IPS-20b (cell line): ENCODE data around the gene INSYN2B.
"Not testable (repeated sequence)": the region's sequence is repeated elsewhere in the genome, so short reads cannot be mapped to it uniquely, and the experiment has no call there.

ENCODE experiments used
- H3K27ac ChIP-seq: one replicate; pipeline ENCODE4 v1.5.1; 2013; ENCODE audit warnings: low read length
- H3K27me3 ChIP-seq: 2 replicates; pipeline ENCODE4 v1.6.1; 2013; ENCODE audit warnings: mild to moderate bottlenecking, low read length, inconsistent platforms; ENCODE audit not compliant: insufficient read depth
- H3K36me3 ChIP-seq: 2 replicates; pipeline ENCODE4 v1.6.1; 2013; ENCODE audit warnings: low read depth, mild to moderate bottlenecking, inconsistent platforms, low read length, moderate library complexity; ENCODE audit not compliant: insufficient read depth
- H3K4me1 ChIP-seq: 2 replicates; pipeline ENCODE4 v1.6.1; 2013; ENCODE audit warnings: mild to moderate bottlenecking, control low read depth, inconsistent platforms, low read length, moderate library complexity; ENCODE audit not compliant: insufficient read depth
- H3K4me3 ChIP-seq: 2 replicates; pipeline ENCODE4 v1.5.1; 2013; ENCODE audit warnings: mild to moderate bottlenecking, low read length, inconsistent platforms
- H3K9ac ChIP-seq: 2 replicates; pipeline ENCODE4 v1.6.1; 2013; ENCODE audit warnings: low read depth, mild to moderate bottlenecking, inconsistent platforms, low read length, moderate library complexity
- H3K9me3 ChIP-seq: 2 replicates; pipeline ENCODE4 v1.6.1; 2013; ENCODE audit warnings: mild to moderate bottlenecking, low read depth, low read length, inconsistent platforms; ENCODE audit not compliant: insufficient read depth

INSYN2B gene

DNA sequence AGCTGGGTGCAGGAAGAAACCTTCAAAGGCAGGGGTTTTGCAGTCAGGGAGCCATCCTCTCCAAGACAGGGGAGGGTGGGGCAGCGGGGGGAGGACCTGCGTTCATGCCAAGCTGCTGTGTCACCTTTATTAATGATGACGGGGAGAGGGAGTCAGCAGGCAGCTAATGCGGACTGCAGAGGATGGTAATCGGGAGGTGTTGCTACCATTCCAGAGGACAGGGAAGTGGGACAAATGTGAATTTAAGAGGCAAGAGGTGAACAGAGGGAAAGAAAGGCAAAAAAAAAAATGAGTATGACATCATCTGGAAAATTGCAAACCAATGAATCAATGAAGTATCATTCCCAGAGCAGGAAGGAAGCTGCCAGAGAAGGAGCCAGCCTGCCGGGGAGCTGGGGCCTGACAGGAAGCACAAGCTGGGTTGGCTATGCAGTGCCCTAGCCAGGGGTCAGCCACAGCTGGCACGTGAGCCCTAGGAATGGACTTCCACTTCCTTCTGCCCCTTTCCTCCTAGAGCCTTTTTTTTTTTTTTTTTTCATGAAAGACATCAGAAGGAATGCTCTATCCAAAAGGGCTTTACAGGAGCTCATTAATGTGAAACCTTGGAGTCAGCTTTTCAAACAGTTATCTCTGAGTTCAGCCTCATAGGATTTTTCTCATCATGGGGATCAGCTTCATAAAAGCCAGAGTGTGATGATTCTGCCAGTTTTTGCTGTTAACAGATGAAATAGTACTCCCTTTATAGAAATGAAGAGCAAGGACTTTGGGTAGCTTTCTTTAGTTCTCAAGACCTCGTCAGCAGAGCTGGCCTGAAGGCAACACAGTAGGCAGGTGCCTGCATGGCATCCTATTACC lies 9.2 kb downstream of the INSYN2B start:
- no peak overlapping the region for H3K27ac ChIP-seq
- peaks cover 4% of the 10 kb centered on the region; the same call in 1 of the 2 replicates for H3K4me1 ChIP-seq
- H3K9me3 ChIP-seq, result no peaks in the 10 kb centered on the region
- H3K27me3 ChIP-seq, result no peaks in the 10 kb centered on the region
- no peak overlapping the region for H3K9ac ChIP-seq
- no peak overlapping the region for H3K4me3 ChIP-seq
- no peaks in the 10 kb centered on the region for H3K36me3 ChIP-seq

DNA sequence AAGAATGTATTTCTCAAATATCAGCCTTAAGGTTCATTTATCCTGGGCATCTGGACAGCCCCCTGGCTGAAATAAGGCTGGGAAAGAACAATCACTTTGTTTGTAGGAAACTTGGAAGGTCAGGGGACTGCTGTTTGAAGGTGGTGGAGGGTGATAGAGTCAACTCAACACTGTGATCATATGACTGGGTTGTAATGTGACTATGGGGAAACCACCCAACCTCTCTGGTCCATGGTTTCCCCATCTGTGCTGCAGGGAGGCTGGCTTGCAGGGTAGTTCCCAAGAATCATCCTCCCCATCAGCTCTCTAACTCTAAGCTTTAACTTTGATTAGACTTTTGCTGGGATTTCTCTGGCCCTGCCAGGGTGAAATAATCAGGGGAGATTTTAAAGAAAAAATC lies 10.0 kb downstream of the INSYN2B start:
- Histone ChIP-seq H3K9ac (no peak overlapping the region), H3K9me3 (no peaks in the 10 kb centered on the region), H3K4me3 (no peak overlapping the region), H3K27ac (no peak overlapping the region), H3K4me1 (0 out of 2 replicates have a peak, but pooled peaks cover 3% of the 10 kb centered on the region), H3K27me3 (no peaks in the 10 kb centered on the region), H3K36me3 (no peaks in the 10 kb centered on the region)

GRCh38 chr5:169964246-169964645 lies 16.0 kb downstream of the INSYN2B start:
- Histone ChIP-seq H3K27me3 (no peaks in the 10 kb centered on the region), H3K4me3 (no peak overlapping the region), H3K9me3 (no peaks in the 10 kb centered on the region), H3K9ac (no peak overlapping the region), H3K27ac (no peak overlapping the region), H3K36me3 (no peaks in the 10 kb centered on the region), H3K4me1 (no peaks in the 10 kb centered on the region)

DNA sequence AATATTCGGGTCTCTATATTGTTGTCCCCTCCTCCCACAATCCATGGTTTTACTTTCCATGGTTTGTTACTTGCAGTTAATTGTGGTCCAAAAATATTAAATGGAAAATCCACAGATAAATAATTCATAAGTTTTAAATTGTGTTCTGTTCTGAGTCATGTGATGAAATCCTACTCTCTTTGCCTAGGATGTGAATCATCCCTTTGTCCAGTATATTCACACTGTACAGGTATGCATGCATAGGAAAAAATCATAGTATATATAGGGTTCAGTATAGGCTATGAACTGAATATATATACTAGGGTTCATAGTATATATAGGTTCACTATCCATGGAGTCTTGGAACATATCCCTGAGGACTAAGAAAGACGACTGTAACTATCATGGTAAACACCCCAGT lies 19.6 kb downstream of the INSYN2B start:
- Histone ChIP-seq H3K27ac (no peak overlapping the region), H3K9ac (no peak overlapping the region), H3K4me3 (no peak overlapping the region), H3K9me3 (no peaks in the 10 kb centered on the region), H3K27me3 (no peaks in the 10 kb centered on the region), H3K36me3 (no peaks in the 10 kb centered on the region), H3K4me1 (0 out of 2 replicates have a peak, but pooled peaks cover 3% of the 10 kb centered on the region)

DNA sequence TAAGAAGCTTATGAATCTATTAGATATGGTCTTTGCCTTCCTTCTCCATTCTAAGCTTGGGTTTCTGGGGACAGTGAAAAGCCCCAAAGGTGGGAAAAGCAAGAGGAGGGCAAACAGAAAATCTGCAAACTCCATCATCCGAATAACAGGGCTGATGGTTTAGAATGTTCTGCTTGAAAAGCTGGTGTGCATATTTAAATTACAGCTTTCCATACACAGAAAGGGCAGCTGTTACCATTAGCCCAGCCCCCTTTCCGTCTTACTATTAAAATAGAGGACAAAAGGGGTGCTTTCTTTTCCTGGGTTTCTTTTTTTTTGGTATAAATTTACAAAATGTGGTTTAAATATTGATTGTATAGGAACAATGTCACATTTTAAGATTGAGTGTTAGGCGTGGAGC lies 22.0 kb downstream of the INSYN2B start:
- H3K4me3 ChIP-seq, result no peak overlapping the region
- no peaks in the 10 kb centered on the region for H3K36me3 ChIP-seq
- no peaks in the 10 kb centered on the region for H3K27me3 ChIP-seq
- no peak overlapping the region for H3K27ac ChIP-seq
- no peak overlapping the region for H3K9ac ChIP-seq
- H3K9me3 ChIP-seq, result no peaks in the 10 kb centered on the region
- H3K4me1 ChIP-seq, result 0 out of 2 replicates have a peak, but pooled peaks cover 3% of the 10 kb centered on the region

DNA sequence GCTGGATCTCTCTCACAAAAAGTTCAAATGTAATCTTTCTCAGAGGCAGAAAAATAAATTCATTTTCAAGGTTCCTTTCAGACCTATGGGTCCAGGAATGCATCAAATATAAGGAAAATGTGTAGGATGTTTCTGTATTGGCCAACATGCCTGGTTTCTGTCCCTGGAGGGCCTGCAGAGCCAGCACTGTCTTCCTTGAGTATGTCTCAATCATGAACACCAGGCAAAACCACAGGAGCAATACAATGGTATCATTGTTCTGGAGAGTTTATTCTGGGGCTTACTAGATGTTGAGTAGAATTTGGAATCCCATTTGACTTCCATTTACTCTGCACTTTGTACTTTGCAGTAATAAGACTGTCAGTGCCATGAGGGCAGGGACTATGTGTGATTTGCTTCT lies 23.5 kb downstream of the INSYN2B start:
- no peak overlapping the region for H3K4me3 ChIP-seq
- H3K9ac ChIP-seq, result no peak overlapping the region
- H3K36me3 ChIP-seq, result no peaks in the 10 kb centered on the region
- no peak overlapping the region for H3K27ac ChIP-seq
- H3K9me3 ChIP-seq, result no peaks in the 10 kb centered on the region
- H3K27me3 ChIP-seq, result no peaks in the 10 kb centered on the region
- H3K4me1 ChIP-seq, result 0 out of 2 replicates have a peak, but pooled peaks cover 3% of the 10 kb centered on the region

- H3K4me3 ChIP-seq, result no peak overlapping the region
- no peaks in the 10 kb centered on the region for H3K36me3 ChIP-seq
- no peak overlapping the region for H3K27ac ChIP-seq
- H3K9ac ChIP-seq, result no peak overlapping the region
- H3K27me3 ChIP-seq, result no peaks in the 10 kb centered on the region
- 0 out of 2 replicates have a peak, but pooled peaks cover 3% of the 10 kb centered on the region for H3K4me1 ChIP-seq
- no peaks in the 10 kb centered on the region for H3K9me3 ChIP-seq
Measured at GRCh38 chr5:169956126-169956525, 24.2 kb downstream of the INSYN2B start.

DNA sequence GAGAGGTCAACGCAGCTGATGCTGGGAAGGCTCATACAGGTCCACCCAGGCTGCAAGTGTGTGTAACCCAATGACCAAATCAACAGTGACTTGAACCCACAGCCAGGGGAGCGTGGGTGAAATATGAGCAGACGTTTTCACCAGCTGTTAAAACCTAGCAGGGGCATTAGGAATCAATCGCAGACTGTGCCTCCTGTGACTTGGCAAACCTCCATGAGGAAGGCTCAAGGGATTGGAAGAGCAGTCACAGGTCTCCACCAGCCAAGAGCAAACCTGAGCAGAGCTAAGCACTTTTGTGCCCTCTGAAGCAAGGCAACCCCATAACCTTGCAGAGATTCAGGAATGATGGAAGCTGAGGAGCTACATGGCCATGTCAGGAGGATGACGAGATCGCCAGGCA lies 25.5 kb downstream of the INSYN2B start:
- H3K9ac ChIP-seq, result no peak overlapping the region
- H3K36me3 ChIP-seq, result no peaks in the 10 kb centered on the region
- H3K9me3 ChIP-seq, result no peaks in the 10 kb centered on the region
- H3K4me1 ChIP-seq, result 0 out of 2 replicates have a peak, but pooled peaks cover 3% of the 10 kb centered on the region
- no peaks in the 10 kb centered on the region for H3K27me3 ChIP-seq
- H3K4me3 ChIP-seq, result no peak overlapping the region
- no peak overlapping the region for H3K27ac ChIP-seq

GRCh38 chr5:169953196-169953595 lies 27.1 kb downstream of the INSYN2B start:
- not testable (repeated sequence) for H3K9me3 ChIP-seq, H3K4me1 ChIP-seq, H3K4me3 ChIP-seq, H3K9ac ChIP-seq, H3K36me3 ChIP-seq, H3K27me3 ChIP-seq, H3K27ac ChIP-seq

GRCh38 chr5:169950333-169950732 lies 30.0 kb downstream of the INSYN2B start:
- no peaks in the 10 kb centered on the region for H3K36me3 ChIP-seq
- H3K9ac ChIP-seq, result no peak overlapping the region
- no peak overlapping the region for H3K27ac ChIP-seq
- H3K9me3 ChIP-seq, result no peaks in the 10 kb centered on the region
- no peak overlapping the region for H3K4me3 ChIP-seq
- peaks cover 10% of the 10 kb centered on the region; the same call in 1 of the 2 replicates for H3K4me1 ChIP-seq
- no peaks in the 10 kb centered on the region for H3K27me3 ChIP-seq

DNA sequence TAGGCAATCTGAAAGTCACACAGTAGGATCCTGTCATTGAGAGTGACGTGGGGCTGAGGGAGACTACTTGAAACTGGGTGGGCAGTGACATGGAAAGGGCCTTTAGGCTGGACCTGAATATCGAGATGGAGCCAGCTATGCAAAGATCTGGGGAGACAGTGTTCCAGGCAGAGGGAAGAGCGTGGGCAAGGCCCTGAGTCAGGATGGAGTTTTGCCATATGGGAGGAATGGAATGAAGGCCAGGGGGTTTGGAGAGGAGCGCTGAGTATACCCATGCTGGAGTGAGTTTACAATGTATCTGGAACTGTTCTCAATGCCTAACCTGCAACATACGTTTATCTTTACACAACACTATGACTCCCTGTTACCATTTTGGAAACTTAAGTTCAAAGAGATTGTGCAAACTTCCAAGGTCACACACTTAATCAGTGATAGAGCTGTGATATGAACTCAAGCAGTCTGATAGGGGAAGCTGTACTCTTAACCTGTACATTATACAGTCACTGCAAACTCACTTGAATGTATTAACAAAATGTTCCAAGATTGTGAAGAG lies 33.5 kb downstream of the INSYN2B start:
- Histone ChIP-seq H3K4me3 (no peak overlapping the region), H3K9ac (no peak overlapping the region), H3K36me3 (no peaks in the 10 kb centered on the region), H3K27ac (no peak overlapping the region), H3K27me3 (no peaks in the 10 kb centered on the region), H3K9me3 (no peaks in the 10 kb centered on the region), H3K4me1 (peaks cover 12% of the 10 kb centered on the region; the same call in 1 of the 2 replicates)

DNA sequence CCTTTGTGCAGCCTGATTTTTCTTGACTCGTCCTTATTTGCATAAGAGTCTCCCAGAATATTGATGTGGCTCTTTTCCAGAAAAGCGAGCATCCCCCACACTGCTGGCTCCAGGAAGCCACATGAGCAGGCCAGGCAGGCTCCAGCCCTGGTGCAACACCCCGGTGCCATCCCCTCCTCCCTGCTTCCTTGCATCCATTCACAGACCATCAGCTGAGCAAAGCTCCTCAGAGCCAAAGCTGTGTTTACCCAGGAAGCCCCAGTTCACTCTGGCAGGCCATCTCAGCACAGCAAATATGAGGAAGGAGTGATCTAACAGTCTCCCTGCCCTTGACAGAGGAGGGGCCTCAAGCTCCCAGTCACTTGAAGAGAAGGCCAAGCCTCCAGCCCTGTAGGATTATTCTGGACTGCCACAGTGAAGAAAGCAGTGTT lies 34.4 kb downstream of the INSYN2B start:
- H3K4me1 ChIP-seq, result peaks cover 12% of the 10 kb centered on the region; the same call in 1 of the 2 replicates
- H3K27ac ChIP-seq, result no peak overlapping the region
- H3K9ac ChIP-seq, result no peak overlapping the region
- H3K4me3 ChIP-seq, result no peak overlapping the region
- H3K27me3 ChIP-seq, result no peaks in the 10 kb centered on the region
- H3K9me3 ChIP-seq, result no peaks in the 10 kb centered on the region
- no peaks in the 10 kb centered on the region for H3K36me3 ChIP-seq
